ENCODE results near the gene IGF1R. TPM values are rescaled to one million over a fixed set of nuclear protein-coding genes. Genes with fewer than 3 reads are reported as not detected.

The IGF1R gene
- total and polyA plus RNA-seq, 2 of the 13 experiments (the other 11 are each of a cell fraction or from before 2014, with no cell fraction given): 15.9 to 18.4 TPM

DNA sequence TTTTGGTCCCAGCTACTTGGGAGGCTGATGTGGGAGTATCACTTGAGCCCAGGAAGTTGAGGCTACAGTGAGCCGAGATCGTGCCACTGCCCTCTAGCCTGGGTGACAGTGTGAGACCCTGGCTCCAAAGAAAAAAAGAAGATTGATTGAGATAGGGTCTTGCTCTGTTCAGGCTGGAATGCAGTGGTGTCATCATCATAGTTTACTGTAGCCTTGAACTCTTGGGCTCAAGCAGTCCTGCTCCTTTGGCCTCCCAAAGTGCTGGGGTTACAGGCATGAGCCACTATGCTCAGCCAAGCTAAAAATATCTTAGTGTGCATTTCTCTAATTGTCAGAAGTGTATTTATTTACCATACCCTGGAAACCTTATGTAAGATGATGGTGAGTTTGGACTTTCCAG lies 43.9 kb downstream of the IGF1R start (continued):
- TF ChIP-seq CAMTA2 (CRISPR knock-in tag; IDR thresholded peaks at IDR 0.05; ENCODE audit: borderline replicate concordance) (no peak), ZNF207 (IDR thresholded peaks at IDR 0.05; ENCODE audit: borderline replicate concordance) (no peak), ZNF616 (CRISPR knock-in tag; IDR thresholded peaks at IDR 0.05; ENCODE audit: low read depth) (no peak), ZIK1 (CRISPR knock-in tag; IDR thresholded peaks at IDR 0.05; ENCODE audit: borderline replicate concordance, low read depth) (no peak), ZNF775 (CRISPR knock-in tag; IDR thresholded peaks at IDR 0.05; ENCODE audit: borderline replicate concordance) (no peak), SATB2 (CRISPR knock-in tag; IDR thresholded peaks at IDR 0.05) (no peak), POLR2AphosphoS5 (IDR thresholded peaks at IDR 0.05; ENCODE audit: low read depth, low read length) (no peak), HNF4G (IDR thresholded peaks at IDR 0.05; ENCODE audit: borderline replicate concordance, low read depth, low read length) (peak; percentile 10; the same call in 1 of the 2 replicates), HNF4G (CRISPR knock-in tag; IDR thresholded peaks at IDR 0.05; ENCODE audit: borderline replicate concordance, low read depth) (no peak), ZBTB7B (CRISPR knock-in tag; IDR thresholded peaks at IDR 0.05) (no peak), RXRA (CRISPR knock-in tag; IDR thresholded peaks at IDR 0.05) (peak; percentile 56; the same call in 1 of the 2 replicates), SIN3B (IDR thresholded peaks at IDR 0.05; ENCODE audit: low read length) (no peak), ZNF703 (CRISPR knock-in tag; IDR thresholded peaks at IDR 0.05; ENCODE audit: borderline replicate concordance) (no peak), BCL6 (CRISPR knock-in tag; IDR thresholded peaks at IDR 0.05) (peak; percentile 93), MAFG (CRISPR knock-in tag; IDR thresholded peaks at IDR 0.05) (no peak), HDAC1 (CRISPR knock-in tag; IDR thresholded peaks at IDR 0.05) (peak; percentile 55), MIXL1 (CRISPR knock-in tag; IDR thresholded peaks at IDR 0.05) (peak; percentile 53; the same call in 1 of the 2 replicates), STAG1 (CRISPR knock-in tag; IDR thresholded peaks at IDR 0.05) (peak; percentile 10; the same call in 1 of the 2 replicates)
- TF ChIP-seq, protein P1, sequence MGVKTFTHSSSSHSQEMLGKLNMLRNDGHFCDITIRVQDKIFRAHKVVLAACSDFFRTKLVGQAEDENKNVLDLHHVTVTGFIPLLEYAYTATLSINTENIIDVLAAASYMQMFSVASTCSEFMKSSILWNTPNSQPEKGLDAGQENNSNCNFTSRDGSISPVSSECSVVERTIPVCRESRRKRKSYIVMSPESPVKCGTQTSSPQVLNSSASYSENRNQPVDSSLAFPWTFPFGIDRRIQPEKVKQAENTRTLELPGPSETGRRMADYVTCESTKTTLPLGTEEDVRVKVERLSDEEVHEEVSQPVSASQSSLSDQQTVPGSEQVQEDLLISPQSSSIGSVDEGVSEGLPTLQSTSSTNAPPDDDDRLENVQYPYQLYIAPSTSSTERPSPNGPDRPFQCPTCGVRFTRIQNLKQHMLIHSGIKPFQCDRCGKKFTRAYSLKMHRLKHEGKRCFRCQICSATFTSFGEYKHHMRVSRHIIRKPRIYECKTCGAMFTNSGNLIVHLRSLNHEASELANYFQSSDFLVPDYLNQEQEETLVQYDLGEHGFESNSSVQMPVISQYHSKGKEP (CRISPR knock-in tag; IDR thresholded peaks at IDR 0.05): no peak
- TF ChIP-seq, protein P2, sequence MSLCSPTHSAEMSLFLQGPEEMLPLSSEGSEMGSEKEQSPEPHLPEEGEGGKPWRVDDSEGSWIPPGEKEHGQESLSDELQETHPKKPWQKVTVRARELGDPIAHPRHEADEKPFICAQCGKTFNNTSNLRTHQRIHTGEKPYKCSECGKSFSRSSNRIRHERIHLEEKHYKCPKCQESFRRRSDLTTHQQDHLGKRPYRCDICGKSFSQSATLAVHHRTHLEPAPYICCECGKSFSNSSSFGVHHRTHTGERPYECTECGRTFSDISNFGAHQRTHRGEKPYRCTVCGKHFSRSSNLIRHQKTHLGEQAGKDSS (CRISPR knock-in tag; IDR thresholded peaks at IDR 0.05; ENCODE audit: borderline replicate concordance, low read depth): no peak
- TF ChIP-seq, protein P3, sequence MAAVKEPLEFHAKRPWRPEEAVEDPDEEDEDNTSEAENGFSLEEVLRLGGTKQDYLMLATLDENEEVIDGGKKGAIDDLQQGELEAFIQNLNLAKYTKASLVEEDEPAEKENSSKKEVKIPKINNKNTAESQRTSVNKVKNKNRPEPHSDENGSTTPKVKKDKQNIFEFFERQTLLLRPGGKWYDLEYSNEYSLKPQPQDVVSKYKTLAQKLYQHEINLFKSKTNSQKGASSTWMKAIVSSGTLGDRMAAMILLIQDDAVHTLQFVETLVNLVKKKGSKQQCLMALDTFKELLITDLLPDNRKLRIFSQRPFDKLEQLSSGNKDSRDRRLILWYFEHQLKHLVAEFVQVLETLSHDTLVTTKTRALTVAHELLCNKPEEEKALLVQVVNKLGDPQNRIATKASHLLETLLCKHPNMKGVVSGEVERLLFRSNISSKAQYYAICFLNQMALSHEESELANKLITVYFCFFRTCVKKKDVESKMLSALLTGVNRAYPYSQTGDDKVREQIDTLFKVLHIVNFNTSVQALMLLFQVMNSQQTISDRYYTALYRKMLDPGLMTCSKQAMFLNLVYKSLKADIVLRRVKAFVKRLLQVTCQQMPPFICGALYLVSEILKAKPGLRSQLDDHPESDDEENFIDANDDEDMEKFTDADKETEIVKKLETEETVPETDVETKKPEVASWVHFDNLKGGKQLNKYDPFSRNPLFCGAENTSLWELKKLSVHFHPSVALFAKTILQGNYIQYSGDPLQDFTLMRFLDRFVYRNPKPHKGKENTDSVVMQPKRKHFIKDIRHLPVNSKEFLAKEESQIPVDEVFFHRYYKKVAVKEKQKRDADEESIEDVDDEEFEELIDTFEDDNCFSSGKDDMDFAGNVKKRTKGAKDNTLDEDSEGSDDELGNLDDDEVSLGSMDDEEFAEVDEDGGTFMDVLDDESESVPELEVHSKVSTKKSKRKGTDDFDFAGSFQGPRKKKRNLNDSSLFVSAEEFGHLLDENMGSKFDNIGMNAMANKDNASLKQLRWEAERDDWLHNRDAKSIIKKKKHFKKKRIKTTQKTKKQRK (IDR thresholded peaks at IDR 0.05; ENCODE audit: low read length): no peak
- TF ChIP-seq, protein P4, sequence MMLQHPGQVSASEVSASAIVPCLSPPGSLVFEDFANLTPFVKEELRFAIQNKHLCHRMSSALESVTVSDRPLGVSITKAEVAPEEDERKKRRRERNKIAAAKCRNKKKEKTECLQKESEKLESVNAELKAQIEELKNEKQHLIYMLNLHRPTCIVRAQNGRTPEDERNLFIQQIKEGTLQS (CRISPR knock-in tag; IDR thresholded peaks at IDR 0.05): peak; percentile 89
- TF ChIP-seq, protein P5, sequence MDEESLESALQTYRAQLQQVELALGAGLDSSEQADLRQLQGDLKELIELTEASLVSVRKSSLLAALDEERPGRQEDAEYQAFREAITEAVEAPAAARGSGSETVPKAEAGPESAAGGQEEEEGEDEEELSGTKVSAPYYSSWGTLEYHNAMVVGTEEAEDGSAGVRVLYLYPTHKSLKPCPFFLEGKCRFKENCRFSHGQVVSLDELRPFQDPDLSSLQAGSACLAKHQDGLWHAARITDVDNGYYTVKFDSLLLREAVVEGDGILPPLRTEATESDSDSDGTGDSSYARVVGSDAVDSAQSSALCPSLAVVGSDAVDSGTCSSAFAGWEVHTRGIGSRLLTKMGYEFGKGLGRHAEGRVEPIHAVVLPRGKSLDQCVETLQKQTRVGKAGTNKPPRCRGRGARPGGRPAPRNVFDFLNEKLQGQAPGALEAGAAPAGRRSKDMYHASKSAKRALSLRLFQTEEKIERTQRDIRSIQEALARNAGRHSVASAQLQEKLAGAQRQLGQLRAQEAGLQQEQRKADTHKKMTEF (CRISPR knock-in tag; IDR thresholded peaks at IDR 0.05): peak; percentile 75; the same call in 1 of the 2 replicates
- TF ChIP-seq, protein P6, sequence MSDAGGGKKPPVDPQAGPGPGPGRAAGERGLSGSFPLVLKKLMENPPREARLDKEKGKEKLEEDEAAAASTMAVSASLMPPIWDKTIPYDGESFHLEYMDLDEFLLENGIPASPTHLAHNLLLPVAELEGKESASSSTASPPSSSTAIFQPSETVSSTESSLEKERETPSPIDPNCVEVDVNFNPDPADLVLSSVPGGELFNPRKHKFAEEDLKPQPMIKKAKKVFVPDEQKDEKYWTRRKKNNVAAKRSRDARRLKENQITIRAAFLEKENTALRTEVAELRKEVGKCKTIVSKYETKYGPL (CRISPR knock-in tag; IDR thresholded peaks at IDR 0.05): no peak
